GM21367 (cell line): Measurements from ENCODE around the gene YKT6.
A peak's percentile ranks its signal among the peaks of the same experiment; 100 is the strongest.

Experiments
- ATAC-seq: cut with Tn5 transposase; IDR thresholded peaks from one replicate; pipeline ENCODE4 v1.9.1; 2021; ENCODE audit not compliant: unreplicated experiment

The YKT6 gene

DNA sequence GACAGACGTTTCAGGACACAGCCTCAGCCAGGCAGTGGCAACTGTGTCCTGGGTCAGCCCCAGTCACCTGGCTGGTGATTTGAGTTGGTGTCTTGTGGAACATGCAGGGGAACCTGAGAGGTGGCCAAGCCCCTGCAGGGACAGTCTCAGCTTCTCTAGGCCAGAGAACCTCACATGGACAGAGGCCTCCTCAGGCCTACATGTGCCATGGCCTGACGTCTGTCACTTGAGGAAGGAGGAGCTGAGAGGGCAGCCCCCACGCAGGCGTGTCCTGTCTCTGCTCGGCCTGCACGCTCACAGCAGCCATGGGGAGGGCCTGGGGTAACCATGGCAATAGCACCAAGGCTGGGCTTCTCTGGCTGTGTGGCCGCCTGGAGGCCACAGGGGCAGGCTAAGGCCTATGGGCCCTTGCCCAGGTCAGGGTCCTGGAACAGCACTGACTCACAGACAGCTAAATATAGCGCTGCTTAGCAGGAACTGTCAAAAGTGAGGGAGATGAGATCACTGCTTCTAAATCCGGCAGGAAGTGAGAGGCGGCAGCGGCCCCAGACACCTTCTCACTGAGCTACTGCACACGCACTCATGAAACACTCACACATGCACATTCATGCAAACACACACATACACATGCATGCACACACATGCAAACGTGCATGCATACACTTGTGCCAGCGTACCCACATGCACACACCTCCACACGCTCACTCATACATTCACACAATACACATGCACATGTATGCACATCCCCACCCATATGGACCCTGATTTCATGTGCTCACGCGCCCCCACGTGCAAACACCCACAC is 57.0 kb downstream of the YKT6 start:
- ATAC-seq: peak; percentile 82

DNA sequence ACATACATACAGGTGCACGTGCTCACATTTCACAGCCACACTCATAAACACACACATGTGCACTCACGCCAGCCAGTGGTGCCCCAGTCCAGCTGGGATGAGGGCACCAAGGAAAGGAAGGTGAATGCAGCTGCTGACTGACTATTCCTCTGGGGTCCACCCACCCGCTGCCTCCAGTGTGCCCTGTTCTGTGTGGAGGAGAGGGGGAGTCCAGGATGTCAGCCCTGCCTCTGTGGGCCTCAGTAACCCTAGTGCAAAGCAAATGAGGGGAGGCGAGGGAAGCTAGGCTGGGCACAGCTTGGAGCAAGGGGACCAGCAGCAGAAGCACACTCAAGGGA is 57.6 kb downstream of the YKT6 start:
- no peak for ATAC-seq

DNA sequence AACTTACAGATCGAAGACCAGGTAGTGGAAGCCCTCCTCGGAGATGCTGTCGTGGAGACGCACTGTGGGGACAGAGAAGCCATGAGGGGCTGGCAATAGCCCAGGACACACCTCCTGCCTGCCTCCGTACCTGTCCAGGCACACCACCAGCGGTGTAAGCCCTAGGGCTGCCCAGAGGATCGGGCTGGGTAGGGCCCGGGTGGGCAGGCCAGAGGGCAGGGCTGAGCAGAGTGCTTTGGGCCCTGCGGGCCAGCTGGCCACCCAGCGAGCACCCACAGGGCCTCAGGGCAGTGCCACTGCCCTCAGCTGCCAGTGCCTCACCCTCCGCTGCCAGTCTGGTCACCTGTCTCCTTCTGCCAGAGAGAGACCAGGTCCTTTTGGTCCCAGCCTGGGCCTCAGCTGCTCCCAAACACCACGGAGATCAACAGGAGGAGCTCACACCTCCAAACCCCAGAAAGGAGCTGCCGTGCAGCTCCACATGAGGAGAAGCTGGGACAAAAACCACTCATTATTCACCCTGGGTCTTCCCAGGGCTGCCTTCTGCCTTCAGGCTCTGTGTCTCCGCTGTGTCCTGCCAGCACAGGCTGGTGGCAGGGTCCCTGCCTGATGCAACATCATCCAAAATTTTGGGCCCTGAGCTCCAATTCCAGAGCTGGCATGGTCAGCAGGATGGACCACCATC is 58.2 kb downstream of the YKT6 start:
- ATAC-seq: no peak

DNA sequence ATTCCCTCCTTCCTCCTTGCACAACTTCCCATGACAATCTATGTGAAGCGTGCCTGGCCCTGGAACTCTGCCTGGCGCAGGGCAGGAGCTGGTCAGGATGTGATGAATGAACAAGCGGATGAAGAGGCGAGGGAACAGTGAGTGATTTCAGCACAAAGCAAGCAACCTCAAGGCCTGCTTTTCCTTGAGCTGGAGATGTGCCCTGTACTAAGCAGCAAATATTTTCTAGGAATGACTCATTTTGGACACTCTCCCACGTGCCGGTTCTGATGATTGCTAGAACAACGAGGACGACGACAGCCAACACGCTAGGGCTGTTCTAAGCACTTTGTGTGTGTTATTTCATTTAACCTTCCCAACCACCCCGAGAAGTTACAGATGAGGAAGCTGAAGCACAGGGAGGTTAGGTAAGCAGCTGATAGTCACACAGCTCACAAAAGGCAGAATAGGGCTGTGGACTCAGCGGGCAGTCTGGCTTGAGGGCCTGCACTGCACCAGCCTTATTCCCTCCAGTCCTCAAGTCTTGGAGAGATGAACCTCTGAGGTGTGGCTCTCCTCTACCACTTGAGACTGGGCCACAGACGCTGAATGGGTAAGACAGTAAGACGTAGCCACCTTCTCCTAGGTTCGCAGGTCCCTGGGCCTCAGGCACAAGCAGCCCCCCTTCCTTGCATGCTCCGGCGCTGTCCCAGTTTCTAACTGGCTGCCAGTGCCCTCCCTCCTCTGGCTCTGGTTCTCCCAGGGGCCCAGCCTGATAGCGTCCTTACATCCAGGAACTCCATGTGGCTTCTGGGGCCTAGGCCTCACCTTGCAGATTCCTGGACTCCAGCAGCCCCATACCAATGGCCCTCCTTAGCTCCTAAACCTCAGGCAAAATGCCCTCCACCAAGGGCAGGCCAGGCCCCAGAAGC is 59.0 kb downstream of the YKT6 start:
- no peak for ATAC-seq

DNA sequence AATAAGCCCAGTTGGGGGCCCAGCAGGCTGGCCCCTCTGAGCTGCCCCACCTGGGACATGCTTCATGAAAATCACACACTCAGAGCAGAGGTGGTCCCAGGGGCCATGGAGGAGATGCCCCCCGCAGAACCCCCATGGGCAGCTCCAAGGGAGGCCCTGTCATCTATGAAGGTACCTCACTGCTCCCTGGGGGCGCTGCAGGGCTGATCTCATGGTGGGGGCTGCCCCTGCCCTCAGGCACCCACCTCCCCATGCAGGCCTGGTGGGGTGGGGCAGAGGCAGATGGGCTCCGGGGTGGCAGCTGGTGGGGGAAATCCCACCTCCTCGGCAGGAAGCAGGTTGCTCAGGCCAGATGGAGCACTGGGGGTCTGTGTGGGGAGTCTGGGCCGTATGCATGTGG is 60.5 kb downstream of the YKT6 start:
- ATAC-seq: no peak

DNA sequence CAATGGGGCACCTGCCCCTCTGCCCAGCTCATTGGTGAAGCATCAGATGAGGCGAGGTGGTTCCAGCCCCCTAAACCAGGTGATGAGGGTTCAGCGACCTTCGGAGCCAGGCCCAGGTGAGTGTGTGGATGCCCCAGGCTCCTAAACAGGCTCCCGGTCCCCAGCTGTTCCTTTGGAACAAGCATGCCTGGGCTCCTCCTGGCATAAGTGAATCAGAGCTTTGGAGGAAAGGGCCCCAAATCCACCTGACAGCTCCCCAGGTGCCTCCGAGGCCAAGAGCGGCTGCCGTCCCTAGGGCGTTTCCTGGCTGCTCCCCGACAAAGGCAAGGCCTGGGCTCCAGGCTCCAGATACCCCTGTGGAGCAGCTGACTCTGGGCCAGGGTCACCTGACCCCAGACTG is 61.3 kb downstream of the YKT6 start:
- no peak for ATAC-seq

DNA sequence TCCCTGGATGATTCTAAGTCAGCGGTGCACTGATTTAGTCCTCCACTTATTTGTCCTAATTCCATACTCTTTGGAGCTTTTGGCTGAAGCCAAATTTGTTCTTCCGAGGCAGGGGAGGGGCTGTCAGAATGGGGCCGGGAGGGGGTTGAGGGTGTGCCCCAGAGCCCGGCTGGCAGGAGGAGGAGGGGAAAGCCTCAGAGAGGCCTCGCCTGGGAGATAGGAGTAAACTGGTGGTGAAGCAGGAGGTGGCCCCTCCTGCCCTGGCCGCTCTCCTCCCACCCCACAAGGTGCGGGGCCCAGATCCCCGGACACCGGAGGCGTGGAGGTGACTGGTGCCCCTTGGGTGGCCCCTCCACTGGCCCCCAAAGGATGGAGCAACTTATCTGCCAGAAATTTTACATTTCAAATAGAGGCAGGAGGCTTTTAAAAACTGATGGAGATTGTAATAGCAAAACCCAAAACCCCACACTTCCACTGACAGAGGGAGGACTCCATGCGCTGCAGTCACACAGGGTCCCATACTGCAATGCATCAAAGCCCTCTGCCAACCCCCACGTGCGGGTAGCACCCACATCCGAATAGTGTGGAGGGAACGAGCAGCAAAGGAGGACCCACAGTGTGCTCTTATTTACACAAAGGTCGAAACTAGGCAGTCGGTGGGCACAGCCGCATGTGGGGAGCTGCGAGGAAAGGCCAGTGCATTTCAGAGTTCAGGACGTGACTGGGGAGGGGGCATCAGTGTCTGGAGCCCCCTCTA is 62.7 kb downstream of the YKT6 start:
- no peak for ATAC-seq
